NCI-H2171 treated with DMSO at 0.1 percent for 48 hours (cell line): Measurements from ENCODE around the gene PCDHA1.

Source experiments
- DNase-seq: peaks from one replicate; lab custom pipeline; 2025; lab: John Stamatoyannopoulos, UW

Gene PCDHA1

DNA sequence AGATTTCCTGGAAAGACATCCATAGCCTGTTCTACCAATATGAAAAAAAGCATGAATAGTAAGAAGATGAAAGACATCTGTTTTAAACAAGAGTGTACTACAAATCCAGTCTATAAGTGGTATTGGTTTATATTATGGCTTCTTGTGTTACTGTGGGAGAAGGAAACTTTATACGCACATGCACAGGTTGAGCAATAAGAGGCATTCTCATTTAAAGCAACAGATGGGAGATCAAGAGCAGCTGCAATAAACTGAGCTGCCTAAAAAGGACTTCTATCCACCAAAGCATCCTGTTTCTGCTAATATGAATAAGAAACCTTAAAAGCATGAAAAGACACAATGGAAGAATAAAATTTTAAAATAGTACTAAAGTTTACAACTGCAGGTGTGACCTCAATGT lies 256.6 kb downstream of the PCDHA1 start:
- DNase-seq, result peak; percentile 92

GRCh38 chr5:141050622-141051520 lies 264.9 kb downstream of the PCDHA1 start, which contains the start of gene PCDHB1:
Gene PCDHB1 (plus strand): TSS chr5:141051374. CDS start chr5:141051471, 97 bp downstream.
- DNase-seq, result peak; percentile 54

DNA sequence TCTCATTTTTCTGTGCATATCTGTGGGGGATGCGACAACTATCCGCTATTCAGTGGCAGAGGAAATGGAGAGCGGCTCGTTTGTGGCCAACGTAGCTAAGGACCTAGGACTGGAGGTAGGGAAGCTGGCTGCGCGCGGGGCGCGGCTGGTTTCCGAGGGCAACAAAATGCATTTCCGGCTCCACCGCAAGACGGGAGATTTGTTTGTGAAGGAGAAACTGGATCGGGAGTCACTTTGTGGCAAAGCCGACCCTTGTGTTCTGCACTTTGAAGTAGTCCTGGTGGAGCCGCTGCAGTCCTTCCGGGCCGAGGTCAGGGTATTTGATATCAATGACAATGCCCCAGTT lies 265.6 kb downstream of the PCDHA1 start:
- DNase-seq, result no peak
